ENCODE data around the gene NEK1. TPM values are rescaled to one million over a fixed set of nuclear protein-coding genes. Genes with fewer than 3 reads are reported as not detected.

NEK1 gene
- total RNA-seq, 1 experiment from 2014 or later, result 10.3 TPM

GRCh38 chr4:169540774-169541173 is 71.6 kb downstream of the NEK1 start (continued):
- no peak for TF ChIP-seq ZNF281 (CRISPR knock-in tag; IDR thresholded peaks at IDR 0.05)
- TF ChIP-seq ZNF317 (CRISPR knock-in tag; IDR thresholded peaks at IDR 0.05; ENCODE audit: borderline replicate concordance, low read depth), result no peak
- TF ChIP-seq GTF2I (CRISPR knock-in tag; conservative IDR thresholded peaks at IDR 0.05), result no peak
- TF ChIP-seq TEAD1 (CRISPR knock-in tag; IDR thresholded peaks at IDR 0.05), result no peak
- no peak for TF ChIP-seq CREM (CRISPR knock-in tag; IDR thresholded peaks at IDR 0.05)
- TF ChIP-seq ZNF425 (CRISPR knock-in tag; conservative IDR thresholded peaks at IDR 0.05), result no peak

GRCh38 chr4:169530048-169530447 is 82.3 kb downstream of the NEK1 start:
- H3K27ac Mint-ChIP-seq, result no peak overlapping the region
- no peaks in the 10 kb centered on the region for H3K4me1 Mint-ChIP-seq
- ChIA-PET POLR2A (no interaction called here), CTCF (no interaction called here)
- no peaks in the 10 kb centered on the region for H3K9me3 Mint-ChIP-seq
- H3K36me3 Mint-ChIP-seq, result peaks cover 3% of the 10 kb centered on the region; the same call in 1 of the 2 replicates
- ATAC-seq (no peak), DNase-seq (ENCODE audit: low spot score) (no peak)
- H3K4me3 Mint-ChIP-seq, result no peak overlapping the region
- H3K27me3 Mint-ChIP-seq (ENCODE audit: low read depth), result no peaks in the 10 kb centered on the region
- TF ChIP-seq CBFB (CRISPR knock-in tag; IDR thresholded peaks at IDR 0.05; ENCODE audit: low read depth) (no peak), ZNF396 (CRISPR knock-in tag; IDR thresholded peaks at IDR 0.05; ENCODE audit: borderline replicate concordance) (no peak), GTF2I (CRISPR knock-in tag; conservative IDR thresholded peaks at IDR 0.05) (no peak), ZNF512 (CRISPR knock-in tag; IDR thresholded peaks at IDR 0.05; ENCODE audit: borderline replicate concordance) (no peak), ZBTB21 (CRISPR knock-in tag; IDR thresholded peaks at IDR 0.05; ENCODE audit: borderline replicate concordance) (no peak), ZBTB43 (CRISPR knock-in tag; IDR thresholded peaks at IDR 0.05) (no peak), ZNF425 (CRISPR knock-in tag; conservative IDR thresholded peaks at IDR 0.05) (no peak), MYBL2 (CRISPR knock-in tag; IDR thresholded peaks at IDR 0.05) (no peak), PREB (CRISPR knock-in tag; IDR thresholded peaks at IDR 0.05; ENCODE audit: borderline replicate concordance) (no peak), CTCF (IDR thresholded peaks at IDR 0.05) (no peak)
